ENCODE measurements around the gene DHX35. TPM values are rescaled to one million over a fixed set of nuclear protein-coding genes. Genes with fewer than 3 reads are reported as not detected.

The DHX35 gene
- polyA plus RNA-seq, 1 donor from 2014 or later = 21.3 TPM

DNA sequence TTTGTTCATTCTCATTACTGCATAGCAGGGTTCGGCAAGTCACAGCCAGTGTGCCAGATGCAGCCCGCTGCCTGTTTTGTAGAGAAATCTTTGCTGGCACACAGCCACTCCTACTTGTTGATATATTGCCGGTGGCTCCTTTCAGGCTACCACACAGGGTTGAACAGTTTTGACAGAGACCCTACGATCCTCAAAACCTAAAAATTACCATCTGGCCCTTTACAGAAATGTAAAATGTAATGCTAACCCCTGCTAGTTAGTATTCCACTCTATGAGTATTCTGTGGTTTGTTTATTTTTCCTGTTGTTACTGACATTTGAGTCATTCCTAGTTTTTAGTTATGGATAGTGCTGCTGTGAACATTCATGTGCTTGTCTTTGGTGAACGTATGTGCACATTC is 11.5 kb downstream of the DHX35 start:
- H3K4me3 ChIP-seq (ENCODE audit: low read length) = no peak overlapping the region
- no peaks in the 10 kb centered on the region for H3F3A ChIP-seq (ENCODE audit: insufficient read depth, low read length, poor library complexity, severe bottlenecking)
- no peak overlapping the region for H3K27ac ChIP-seq (ENCODE audit: low read length)
- H2AFZ ChIP-seq (ENCODE audit: low read depth, low read length) = no peak overlapping the region
- H3K9me2 ChIP-seq (ENCODE audit: insufficient read depth, low read length) = no peaks in the 10 kb centered on the region
- H3K27me3 ChIP-seq (ENCODE audit: insufficient read depth, low read depth, low read length) = no peaks in the 10 kb centered on the region
- TF ChIP-seq EP300 (conservative IDR thresholded peaks at IDR 0.05; ENCODE audit: poor library complexity, severe bottlenecking) (no peak), POLR2AphosphoS5 (IDR thresholded peaks at IDR 0.05) (no peak), EZH2 (IDR thresholded peaks at IDR 0.05; ENCODE audit: borderline replicate concordance, insufficient read depth, low read length, poor library complexity, severe bottlenecking) (no peak), TAF1 (IDR thresholded peaks at IDR 0.05; ENCODE audit: low read depth) (no peak), SMC3 (conservative IDR thresholded peaks at IDR 0.05; ENCODE audit: poor library complexity) (no peak), MXI1 (conservative IDR thresholded peaks at IDR 0.05; ENCODE audit: poor library complexity, severe bottlenecking) (no peak), RAD21 (conservative IDR thresholded peaks at IDR 0.05) (no peak)
- TF ChIP-seq, protein P1, sequence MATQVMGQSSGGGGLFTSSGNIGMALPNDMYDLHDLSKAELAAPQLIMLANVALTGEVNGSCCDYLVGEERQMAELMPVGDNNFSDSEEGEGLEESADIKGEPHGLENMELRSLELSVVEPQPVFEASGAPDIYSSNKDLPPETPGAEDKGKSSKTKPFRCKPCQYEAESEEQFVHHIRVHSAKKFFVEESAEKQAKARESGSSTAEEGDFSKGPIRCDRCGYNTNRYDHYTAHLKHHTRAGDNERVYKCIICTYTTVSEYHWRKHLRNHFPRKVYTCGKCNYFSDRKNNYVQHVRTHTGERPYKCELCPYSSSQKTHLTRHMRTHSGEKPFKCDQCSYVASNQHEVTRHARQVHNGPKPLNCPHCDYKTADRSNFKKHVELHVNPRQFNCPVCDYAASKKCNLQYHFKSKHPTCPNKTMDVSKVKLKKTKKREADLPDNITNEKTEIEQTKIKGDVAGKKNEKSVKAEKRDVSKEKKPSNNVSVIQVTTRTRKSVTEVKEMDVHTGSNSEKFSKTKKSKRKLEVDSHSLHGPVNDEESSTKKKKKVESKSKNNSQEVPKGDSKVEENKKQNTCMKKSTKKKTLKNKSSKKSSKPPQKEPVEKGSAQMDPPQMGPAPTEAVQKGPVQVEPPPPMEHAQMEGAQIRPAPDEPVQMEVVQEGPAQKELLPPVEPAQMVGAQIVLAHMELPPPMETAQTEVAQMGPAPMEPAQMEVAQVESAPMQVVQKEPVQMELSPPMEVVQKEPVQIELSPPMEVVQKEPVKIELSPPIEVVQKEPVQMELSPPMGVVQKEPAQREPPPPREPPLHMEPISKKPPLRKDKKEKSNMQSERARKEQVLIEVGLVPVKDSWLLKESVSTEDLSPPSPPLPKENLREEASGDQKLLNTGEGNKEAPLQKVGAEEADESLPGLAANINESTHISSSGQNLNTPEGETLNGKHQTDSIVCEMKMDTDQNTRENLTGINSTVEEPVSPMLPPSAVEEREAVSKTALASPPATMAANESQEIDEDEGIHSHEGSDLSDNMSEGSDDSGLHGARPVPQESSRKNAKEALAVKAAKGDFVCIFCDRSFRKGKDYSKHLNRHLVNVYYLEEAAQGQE (IDR thresholded peaks at IDR 0.05; ENCODE audit: borderline replicate concordance) = no peak
- TF ChIP-seq, protein P2, sequence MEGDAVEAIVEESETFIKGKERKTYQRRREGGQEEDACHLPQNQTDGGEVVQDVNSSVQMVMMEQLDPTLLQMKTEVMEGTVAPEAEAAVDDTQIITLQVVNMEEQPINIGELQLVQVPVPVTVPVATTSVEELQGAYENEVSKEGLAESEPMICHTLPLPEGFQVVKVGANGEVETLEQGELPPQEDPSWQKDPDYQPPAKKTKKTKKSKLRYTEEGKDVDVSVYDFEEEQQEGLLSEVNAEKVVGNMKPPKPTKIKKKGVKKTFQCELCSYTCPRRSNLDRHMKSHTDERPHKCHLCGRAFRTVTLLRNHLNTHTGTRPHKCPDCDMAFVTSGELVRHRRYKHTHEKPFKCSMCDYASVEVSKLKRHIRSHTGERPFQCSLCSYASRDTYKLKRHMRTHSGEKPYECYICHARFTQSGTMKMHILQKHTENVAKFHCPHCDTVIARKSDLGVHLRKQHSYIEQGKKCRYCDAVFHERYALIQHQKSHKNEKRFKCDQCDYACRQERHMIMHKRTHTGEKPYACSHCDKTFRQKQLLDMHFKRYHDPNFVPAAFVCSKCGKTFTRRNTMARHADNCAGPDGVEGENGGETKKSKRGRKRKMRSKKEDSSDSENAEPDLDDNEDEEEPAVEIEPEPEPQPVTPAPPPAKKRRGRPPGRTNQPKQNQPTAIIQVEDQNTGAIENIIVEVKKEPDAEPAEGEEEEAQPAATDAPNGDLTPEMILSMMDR (IDR thresholded peaks at IDR 0.05; ENCODE audit: poor library complexity, severe bottlenecking) = no peak
- H3K9ac ChIP-seq (ENCODE audit: low read length) = no peak overlapping the region
- no peaks in the 10 kb centered on the region for H3K9me3 ChIP-seq (ENCODE audit: low read length)
- H3K79me2 ChIP-seq (replicated peaks; ENCODE audit: insufficient read depth, low read length) = no peaks in the 10 kb centered on the region
- peaks cover 6% of the 10 kb centered on the region for H3K36me3 ChIP-seq (ENCODE audit: insufficient read depth, low read length)
- H4K20me1 ChIP-seq (ENCODE audit: insufficient read depth) = no peaks in the 10 kb centered on the region
- H3K4me2 ChIP-seq (ENCODE audit: low read length) = no peak overlapping the region

DNA sequence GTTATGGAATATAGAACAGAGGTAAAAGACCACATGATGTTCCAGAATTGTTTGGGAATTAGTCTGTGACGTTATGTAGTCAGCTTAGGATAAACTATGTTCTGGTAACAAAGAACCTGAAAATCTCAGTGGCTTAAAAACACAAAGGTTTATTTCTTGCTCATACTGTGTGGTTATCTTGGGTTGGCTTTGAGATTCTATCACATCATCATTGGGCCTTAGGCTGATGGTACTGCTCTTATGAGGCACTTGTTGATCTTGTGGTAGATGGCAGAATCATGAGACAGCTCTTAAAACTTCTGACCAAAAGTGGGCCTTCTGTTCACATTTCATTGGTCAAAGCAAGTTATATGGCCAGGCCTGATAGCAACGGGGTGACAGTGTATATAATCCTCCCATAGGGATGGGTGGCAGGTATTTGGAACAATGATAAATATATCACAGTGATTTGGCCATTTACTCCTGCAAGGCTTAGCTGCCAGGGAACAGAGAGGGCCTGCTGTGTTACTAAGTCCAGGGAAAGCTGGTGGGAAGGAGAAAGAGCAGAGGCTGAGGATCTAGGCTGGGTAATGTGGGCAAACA is 13.5 kb downstream of the DHX35 start:
- Histone ChIP-seq H3K4me2 (ENCODE audit: low read length) (no peak overlapping the region), H2AFZ (ENCODE audit: low read depth, low read length) (no peak overlapping the region), H3K9me2 (ENCODE audit: insufficient read depth, low read length) (no peaks in the 10 kb centered on the region), H4K20me1 (ENCODE audit: insufficient read depth) (no peaks in the 10 kb centered on the region), H3K36me3 (ENCODE audit: insufficient read depth, low read length) (peaks cover 6% of the 10 kb centered on the region), H3K9me3 (ENCODE audit: low read length) (no peaks in the 10 kb centered on the region), H3K27me3 (ENCODE audit: insufficient read depth, low read depth, low read length) (no peaks in the 10 kb centered on the region), H3K9ac (ENCODE audit: low read length) (no peak overlapping the region), H3K4me3 (ENCODE audit: low read length) (no peak overlapping the region), H3K79me2 (replicated peaks; ENCODE audit: insufficient read depth, low read length) (no peaks in the 10 kb centered on the region), H3F3A (ENCODE audit: insufficient read depth, low read length, poor library complexity, severe bottlenecking) (no peaks in the 10 kb centered on the region), H3K27ac (ENCODE audit: low read length) (no peak overlapping the region)
- TF ChIP-seq, protein P2 (IDR thresholded peaks at IDR 0.05; ENCODE audit: poor library complexity, severe bottlenecking) = no peak
- TF ChIP-seq TAF1 (IDR thresholded peaks at IDR 0.05; ENCODE audit: low read depth) = no peak
- TF ChIP-seq EP300 (conservative IDR thresholded peaks at IDR 0.05; ENCODE audit: poor library complexity, severe bottlenecking) = no peak
- no peak for TF ChIP-seq EZH2 (IDR thresholded peaks at IDR 0.05; ENCODE audit: borderline replicate concordance, insufficient read depth, low read length, poor library complexity, severe bottlenecking)
- TF ChIP-seq POLR2AphosphoS5 (IDR thresholded peaks at IDR 0.05) = no peak
- TF ChIP-seq SMC3 (conservative IDR thresholded peaks at IDR 0.05; ENCODE audit: poor library complexity) = no peak

Data from neural cell (in vitro differentiated cells).